Endometrial microvascular endothelial cells (primary cell): ENCODE data around the gene RASA4. TPM values are rescaled to one million over a fixed set of nuclear protein-coding genes. Genes with fewer than 3 reads are reported as not detected.
"Not testable (repeated sequence)": the region's sequence is repeated elsewhere in the genome, so short reads cannot be mapped to it uniquely, and the experiment has no call there.

Source experiments
- in situ Hi-C: cut with HindIII; loops from 2 replicates; pipeline ENCODE4 v1.10.0; 2017; ENCODE audit warnings: low sequenced_read_pairs, low pct_unique_long_range_greater_than_20kb; ENCODE audit errors: inconsistent ontology term
- total RNA-seq: library from RNA; depleted of rRNA; stranded (reverse); fragments of >200 nt; gene quantifications from one replicate; pipeline ENCODE4 v1.2.3, GENCODE V29; 2015; ENCODE audit errors: inconsistent ontology term

RASA4 gene
- total RNA-seq, 1 donor from 2014 or later, result 6.9 TPM

DNA sequence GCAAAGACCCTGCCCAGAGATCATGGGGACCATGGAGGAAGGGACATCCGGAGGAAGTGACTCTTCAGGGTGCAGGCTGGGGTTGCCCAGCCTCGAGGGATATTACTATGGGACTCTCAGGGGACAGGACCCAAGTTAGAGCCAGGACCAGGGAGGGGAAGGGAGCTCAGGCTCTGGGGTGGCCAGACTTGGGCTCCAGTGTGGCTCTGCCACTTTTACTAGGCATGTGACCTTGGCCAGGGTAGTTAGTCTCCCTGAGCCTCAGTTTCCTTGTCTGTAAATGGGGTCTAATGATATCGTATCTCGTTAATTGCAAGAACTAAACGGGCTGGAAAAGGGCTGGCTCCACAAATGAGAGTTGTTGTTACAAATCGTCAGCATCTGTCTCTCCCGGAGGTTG is 6.1 kb downstream of the RASA4 start:
- in situ Hi-C loops, result not testable (repeated sequence)

DNA sequence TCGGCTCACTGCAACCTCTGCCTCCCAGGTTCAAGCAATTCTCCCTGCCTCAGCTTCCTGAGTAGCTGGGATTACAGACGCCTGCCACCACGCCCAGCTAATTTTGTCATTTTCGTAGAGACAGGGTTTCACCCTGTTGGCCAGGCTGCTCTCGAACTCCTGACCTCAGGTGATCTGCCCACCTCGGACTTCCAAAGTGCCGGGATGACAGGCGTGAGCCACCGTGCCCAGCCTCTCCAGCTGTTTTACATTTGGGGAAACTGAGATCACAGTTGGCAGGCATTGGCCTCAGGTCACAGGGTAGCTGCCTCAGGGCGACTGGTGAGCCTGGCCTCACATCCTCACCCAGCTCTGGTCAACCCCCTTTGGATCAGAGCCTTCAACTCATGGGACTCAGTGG is 6.8 kb downstream of the RASA4 start:
- in situ Hi-C loops, result not testable (repeated sequence)

DNA sequence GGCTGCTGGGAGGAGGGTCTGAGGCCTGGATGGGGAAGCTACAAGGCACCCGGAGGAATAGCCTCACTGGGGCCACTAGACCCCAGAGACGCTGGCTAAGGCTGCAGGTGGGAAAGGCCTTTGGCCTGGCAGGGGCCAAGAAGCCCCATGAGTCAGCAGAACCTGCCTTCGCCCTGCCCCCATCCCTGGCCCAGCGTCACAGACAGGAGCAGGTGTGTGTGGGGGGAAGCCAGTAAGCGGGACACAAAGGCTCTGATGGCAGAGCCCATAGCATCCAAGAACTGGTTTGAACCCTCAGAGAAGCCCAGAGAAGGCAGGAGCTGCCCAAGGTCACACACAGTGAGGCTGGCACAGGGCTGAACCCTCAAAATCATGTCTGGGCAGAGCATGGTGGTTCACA is 9.7 kb downstream of the RASA4 start:
- in situ Hi-C loops, result not testable (repeated sequence)

DNA sequence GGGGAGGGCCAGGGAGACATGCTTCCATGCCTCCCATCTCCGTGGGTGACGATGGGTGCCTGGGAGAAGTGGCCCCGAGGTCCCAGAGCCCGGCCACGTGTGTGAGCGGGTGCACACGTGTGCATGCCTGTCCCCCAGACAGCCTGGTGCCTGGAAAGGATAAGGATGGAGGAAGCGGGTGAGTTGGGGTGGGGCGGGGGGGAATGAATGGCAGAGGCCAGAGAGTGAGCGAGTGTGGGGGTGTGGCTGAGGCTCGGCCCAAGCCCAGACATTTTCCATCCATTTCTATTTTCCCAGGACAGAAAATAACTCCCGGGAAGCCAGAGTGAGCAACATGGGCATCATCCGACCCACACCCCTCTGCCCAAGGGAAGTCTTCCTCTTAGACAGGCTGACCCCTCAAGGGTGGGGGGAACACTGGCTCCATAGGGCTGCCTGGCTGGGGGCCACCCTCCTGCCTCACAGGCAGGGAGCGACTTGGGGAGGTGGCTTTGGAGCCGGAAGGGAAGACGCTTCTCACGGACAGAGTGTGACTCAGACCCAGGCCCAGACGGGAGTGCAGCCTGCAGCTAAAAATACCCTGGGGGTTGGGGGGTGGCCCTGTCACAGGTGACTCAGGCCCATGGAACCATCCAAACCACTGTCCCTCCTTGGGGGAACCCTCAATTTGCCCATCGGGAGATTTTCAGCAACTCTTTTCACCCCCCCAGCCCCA is 12.0 kb downstream of the RASA4 start:
- in situ Hi-C loops, result not testable (repeated sequence)

DNA sequence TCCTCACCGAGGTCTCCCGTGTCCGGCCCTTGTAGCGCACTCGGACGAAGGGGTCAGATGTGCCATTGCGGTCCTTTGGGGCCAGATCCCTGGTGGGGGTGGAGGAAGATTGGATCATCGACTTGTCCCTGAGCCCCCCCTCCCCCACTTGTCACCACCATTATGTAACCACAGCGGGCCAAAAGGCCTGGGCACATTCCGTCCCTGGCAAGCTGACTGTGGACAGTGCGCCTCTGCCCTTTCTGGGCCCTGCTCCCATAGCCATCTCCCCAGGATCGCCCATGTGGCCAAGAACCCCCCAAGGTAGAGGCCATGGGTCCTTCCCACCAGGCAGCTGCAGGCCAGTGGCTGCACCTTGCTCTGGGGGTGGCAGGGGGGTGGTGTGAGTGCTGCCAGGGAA is 14.2 kb downstream of the RASA4 start:
- in situ Hi-C loops, result not testable (repeated sequence)

DNA sequence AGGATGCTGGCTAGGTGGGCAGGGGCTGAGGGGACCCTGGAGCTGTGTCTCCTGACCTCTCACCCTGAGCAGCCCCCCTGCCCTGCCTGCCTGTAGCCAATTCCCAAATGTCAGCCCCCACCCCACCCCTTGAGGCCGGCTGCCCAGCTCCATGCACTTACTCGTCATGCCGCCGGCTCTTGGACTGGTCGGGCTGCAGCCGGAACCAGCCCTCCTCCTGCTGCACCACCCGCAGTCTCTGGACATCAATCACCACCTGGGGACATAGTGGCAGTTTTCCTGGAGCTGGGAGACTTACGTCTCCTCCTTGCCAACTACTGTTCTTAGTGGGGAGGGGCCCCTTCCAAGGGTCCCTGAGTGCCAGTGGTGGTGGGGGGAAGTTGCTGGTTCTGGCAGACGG is 16.9 kb downstream of the RASA4 start:
- in situ Hi-C loops, result not testable (repeated sequence)

DNA sequence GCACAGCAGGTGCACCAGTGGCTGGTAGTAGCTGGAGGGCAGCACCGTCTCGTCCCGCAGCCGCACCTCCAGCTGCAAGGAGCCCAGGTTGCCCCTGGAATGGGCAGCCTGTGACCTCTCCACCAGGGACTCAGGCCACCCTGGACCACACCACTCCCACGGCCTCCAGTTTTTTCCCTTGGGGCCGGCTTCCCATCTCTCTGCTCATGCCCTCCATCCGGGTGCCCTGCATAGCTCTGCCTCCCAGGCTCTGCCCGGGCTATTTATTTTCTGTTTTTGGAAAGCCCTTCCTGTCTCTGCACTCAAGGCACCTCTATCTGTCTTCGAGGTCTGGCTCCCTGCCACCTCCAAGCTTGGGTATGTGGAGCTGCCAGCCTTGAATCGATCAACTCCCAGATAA is 20.5 kb downstream of the RASA4 start:
- in situ Hi-C loops, result not testable (repeated sequence)

DNA sequence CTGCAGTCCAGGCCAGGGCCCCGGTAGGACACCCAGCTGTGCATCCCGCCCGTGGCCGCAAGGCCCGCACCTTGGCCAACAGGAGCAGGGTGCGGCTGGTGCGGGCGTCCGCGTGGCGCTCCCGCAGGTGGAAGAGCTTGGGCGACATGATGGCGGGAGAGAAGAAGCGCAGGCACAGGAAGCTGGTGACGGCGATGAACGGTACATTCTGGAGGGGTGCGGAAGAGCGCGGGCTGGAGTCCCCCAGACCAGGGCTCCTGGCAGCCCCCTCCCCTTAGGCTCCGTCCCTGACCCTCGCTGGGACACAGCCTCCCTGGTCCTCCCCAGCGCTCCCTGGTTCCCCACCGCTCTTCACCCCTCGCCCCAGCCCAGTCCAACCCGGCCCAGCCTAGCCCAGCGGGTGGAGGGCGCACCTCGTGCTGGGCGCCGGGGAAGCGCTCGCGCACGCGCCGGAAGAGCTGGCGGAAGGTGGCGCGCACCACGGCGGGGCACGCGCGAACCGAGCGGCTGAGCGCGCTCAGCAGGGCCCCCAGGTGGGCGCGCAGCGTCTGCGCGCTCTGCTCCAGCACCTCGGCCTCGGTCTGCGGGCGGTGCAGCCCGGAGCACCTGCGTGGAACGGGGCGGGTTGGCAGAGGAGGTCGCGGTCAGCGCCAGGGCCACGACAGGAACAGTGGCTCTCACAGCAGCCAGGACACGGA is 22.8 kb downstream of the RASA4 start:
- in situ Hi-C loops, result not testable (repeated sequence)

DNA sequence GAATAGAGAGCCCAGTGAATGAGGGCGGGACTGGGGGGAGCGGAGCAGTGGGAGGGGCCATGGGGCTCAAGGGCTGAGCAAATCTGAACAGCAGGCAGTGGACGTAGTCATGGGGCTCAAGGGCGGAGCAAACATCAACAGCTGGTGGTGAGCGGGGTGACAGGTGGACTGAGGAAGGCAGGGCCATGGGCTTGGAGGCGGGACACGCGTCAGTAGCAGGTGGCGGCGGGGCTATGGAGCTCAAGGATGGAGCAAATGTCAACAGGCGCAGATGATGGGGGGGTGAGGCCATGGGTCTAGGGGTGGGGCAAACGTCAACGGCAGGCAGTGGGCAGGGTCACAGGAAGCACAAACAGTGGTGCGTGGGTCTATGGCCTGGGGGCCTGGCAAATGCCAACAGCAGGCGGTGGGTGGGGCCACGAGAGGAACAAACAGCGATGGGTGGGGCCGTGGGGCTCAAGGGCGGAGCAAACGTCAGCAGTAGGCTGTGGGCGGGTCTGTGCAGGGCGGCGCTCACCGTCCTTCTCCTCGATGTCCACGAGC is 24.0 kb downstream of the RASA4 start:
- in situ Hi-C loops, result not testable (repeated sequence)

DNA sequence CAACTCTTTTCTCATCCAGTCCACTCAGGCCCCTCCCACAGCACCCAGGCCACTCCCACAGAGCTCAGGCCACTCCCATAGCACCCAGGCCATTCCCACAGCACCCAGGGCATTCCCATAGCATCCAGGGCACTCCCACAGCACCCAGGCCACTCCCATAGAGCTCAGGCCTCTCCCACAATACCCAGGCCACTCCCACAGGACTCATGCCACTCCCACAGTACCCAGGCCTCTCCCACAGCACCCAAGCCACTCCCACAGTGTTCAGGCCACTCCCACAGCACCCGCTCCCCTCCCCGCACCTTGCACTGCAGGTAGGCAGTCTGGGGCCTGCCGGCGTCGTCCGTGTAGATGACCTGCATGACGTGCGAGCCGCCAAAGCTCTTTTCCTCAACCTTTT is 26.7 kb downstream of the RASA4 start:
- in situ Hi-C loops, result not testable (repeated sequence)

DNA sequence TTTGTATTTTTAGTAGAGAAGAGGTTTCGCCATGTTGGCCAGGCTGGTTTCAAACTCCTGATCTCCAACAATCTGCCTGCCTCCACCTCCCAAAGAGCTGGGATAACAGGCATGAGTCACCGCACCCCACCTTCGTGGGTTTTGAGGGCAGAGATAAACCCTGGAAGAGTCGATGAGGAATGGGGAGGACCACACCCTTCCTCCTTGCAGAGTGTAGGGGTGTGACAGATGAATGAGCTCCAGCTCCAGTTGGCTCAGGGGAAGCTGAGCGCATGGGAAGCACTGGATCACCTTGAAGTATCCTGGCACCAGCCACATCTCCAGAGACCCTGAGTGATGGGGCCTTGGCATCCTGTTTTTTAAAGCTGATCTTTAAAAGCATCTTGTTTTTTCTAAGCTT is 33.1 kb downstream of the RASA4 start:
- in situ Hi-C loops, result not testable (repeated sequence)

DNA sequence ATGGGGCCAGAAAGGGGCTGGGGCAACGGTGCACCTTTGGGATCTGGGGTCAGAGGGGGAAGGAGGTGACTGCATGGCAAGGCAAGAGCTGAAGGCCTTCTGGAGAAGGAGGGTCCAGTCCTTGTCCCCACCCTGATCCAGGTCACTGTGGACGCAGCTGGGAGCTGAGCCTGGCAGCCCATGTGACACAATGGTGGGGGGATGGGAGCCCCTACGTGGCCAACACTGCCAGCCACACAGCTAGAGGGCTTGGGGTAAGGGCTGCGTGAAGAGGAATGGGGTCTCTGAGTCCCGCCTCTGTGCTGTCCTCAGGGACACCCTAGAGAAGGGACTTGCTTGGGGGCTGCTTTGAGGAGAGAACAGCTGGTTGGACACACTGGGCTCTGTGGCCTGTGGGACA is 34.8 kb downstream of the RASA4 start:
- in situ Hi-C loops, result not testable (repeated sequence)

DNA sequence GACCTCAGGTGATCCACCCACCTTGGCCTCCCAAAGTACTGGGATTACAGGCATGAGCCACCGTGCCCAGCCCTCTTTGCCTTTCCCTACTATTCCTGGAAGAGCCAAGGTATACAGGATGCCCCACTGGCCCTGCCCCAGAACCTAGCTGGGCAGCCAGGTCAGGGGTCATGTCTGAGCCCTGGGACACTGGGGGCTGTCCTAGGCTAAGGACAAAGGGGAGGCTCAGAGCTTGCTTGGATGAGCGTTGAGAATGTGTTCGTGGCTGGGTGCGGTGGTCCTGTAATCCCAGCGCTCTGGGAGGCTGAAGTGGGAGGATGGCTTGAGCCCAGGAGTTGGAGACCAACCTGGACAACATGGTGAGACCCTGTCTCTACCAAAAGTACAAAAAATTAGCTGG is 38.1 kb downstream of the RASA4 start:
- in situ Hi-C loops, result not testable (repeated sequence)

DNA sequence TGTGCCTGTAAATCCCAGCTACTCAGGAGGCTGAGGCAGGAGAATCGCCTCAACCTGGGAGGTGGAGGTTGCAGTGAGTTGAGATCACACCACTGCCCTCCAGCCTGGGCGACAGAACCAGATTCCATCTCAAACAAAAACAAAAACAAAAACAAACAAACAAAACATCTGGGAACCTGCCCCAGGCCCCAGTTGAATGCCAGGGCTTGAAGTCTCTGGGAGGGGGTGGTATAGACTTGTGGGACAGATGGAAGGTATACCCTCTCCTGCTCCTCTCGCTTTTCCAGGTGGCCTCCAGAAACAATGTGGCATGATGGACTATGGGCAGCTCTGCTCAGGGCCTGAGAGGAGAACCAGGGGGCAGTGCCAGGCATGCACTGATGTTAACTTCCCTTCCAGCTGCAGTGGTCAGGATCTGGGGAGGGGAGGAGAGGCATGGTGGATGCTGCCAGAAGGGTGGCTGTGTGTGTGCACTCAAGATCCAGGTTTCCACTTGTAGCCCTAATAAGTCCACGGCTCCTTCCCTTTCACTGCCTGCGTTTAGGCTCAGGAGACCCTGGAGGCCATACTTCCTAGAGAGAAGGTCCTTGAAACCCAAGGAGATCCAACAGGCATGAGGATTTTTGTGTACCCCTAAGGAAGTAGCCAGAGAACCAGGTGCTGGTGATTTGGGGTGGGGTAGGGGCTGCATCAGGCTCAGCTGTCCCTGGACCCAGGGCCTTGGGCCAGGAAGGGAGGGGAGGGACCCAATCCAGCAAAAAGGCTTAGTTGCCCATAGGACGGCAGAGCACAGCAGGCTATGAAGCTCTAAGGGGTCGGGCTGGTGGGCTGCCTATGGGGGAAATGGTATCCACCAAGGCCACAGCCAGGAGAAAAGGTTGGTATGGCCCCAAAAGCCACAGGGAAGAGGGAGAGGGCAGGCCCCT is 39.0 kb downstream of the RASA4 start:
- in situ Hi-C loops, result not testable (repeated sequence)

DNA sequence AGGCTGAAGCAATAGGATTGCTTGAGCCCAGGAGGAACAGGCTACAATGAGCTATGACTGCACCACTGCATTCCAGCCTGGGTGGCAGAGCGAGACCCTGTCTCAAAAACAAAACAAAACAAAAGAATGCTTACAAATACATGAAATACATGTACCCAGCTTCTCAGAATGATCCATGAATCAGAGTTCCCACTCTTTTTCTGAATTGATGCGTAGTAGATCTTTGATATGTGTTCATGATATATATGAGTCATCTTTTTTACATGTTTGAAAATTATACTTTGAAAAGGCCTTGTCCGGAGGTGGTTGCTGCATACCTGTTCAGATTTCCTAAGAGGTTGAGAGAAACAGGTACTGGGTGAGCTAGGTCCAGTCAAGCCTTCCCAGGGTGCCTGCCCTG is 40.2 kb downstream of the RASA4 start:
- in situ Hi-C loops, result not testable (repeated sequence)

DNA sequence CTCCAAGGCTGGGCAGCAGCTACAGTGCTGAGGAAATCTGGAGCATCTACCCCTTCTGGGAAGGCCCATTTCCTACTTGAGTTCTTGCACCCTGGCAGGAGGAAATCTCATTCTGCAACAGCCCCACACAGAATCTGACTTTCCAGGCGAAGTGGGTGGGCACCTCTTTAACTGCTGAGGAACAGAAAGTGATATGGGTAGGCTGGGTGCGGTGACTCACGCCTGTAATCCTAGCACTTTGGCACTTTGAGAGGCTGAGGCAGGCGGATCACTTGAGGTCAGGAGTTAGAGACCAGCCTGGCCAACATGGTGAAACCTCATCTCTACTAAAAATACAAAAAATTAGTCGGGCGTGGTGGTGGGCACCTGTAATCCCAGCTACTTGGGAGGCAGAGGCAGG is 41.9 kb downstream of the RASA4 start:
- in situ Hi-C loops, result not testable (repeated sequence)

DNA sequence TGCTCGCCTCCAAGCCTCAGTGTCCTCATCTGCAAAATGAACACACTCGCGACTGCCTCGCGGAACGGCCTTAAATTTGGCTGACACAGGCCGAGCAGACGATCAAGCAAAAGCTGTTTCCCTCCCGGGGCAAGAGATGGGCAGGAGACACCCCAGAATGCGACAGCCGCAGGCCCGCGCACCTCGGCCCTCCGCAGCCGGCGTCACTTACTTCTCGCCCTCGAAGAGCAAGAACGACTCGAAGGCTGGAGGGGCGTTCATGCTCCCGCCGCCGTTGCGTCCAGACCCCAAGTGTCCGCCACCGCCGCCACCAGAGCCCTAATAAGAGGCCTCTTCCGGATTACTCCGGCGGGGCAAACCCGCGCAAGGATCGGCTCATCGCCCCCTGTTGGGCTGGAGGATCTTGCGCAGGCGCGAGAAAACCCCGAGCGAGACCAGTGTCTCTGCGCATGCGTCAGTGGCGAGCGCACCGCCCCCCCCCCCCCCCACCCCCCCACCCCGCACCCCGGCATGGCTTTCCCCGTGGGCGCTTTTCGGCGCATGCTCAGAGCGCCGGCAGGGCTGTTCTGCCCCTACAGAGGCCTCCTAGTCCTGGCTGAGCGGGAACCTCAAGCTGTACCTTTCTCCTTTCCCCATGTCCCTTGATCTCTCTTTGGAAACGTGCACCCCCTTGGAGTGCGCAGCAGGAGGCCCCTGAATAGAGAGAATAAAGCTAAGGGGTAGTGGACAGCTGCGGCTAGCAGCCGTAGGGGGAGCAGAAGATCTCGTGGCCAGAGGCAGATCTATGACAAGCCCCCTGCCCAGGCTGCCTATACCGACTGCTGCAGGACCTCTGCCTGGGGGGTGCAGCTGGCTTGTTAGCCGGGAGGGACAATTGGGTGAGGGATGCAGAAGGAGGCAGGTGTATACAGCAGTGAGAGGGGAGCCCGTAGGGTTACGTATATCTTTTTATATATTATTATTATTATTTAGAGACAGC is 44.0 kb downstream of the RASA4 start, which contains the start of gene POLR2J3:
TSS of gene POLR2J3 (minus strand) at position 323 of the 979 bp plus-strand sequence. CDS start at position 261, 62 bp downstream.
- in situ Hi-C loops, result not testable (repeated sequence)

DNA sequence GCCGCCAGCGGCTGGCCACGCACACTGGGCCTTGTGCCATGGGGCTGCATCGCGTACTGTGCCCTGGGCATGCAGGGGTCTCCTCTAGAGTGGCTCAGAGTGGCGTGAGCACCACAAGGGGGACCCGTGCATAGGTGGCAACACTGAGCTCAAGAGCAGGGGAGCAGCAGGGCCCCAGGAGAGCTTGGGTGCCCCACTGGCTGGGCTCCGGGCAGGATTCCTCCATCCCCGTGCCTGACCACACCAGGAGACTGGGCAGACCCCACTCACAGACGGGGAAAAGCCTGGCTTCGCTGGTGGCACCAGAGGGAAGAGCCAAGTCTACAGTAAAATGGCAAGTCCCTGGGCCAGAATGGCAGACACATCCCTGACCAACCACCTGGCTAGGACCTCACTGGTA is 47.9 kb downstream of the RASA4 start:
- in situ Hi-C loops, result not testable (repeated sequence)
